DND-41 (cell line): ENCODE data around the gene ADIPOQ.
"Not testable (repeated sequence)": the region's sequence is repeated elsewhere in the genome, so short reads cannot be mapped to it uniquely, and the experiment has no call there.

Experiments used
- ATAC-seq: fragments of 200-7000 bp; cut with Tn5 transposase; 3 replicates; pipeline ENCODE4 v1.9.1; 2021; ENCODE audit warnings: low read depth; ENCODE audit not compliant: insufficient read depth
- DNase-seq: peaks from one replicate; pipeline ENCODE4 v3.0.0-alpha.2; 2020
- H2AFZ ChIP-seq: 2 replicates; pipeline ENCODE4 v1.6.0; 2012; ENCODE audit warnings: low read depth, low read length
- H3K27ac ChIP-seq: 2 replicates; pipeline ENCODE4 v1.5.1; 2012; ENCODE audit warnings: low read length, inconsistent platforms
- H3K27me3 ChIP-seq: fragments of 200-600 bp; sonication (generic); 2 replicates; pipeline ENCODE4 v1.6.0; 2012; ENCODE audit warnings: low read length, mild to moderate bottlenecking, inconsistent platforms; ENCODE audit not compliant: insufficient read depth, poor library complexity
- H3K36me3 ChIP-seq: 2 replicates; pipeline ENCODE4 v1.5.1; 2012; ENCODE audit warnings: low read length, inconsistent platforms; ENCODE audit not compliant: insufficient read depth
- H3K4me1 ChIP-seq: 2 replicates; pipeline ENCODE4 v1.5.1; 2012; ENCODE audit warnings: mild to moderate bottlenecking, low read length; ENCODE audit not compliant: insufficient read depth
- H3K4me2 ChIP-seq: 2 replicates; pipeline ENCODE4 v1.6.0; 2012; ENCODE audit warnings: mild to moderate bottlenecking, moderate library complexity, low read length, inconsistent platforms; ENCODE audit not compliant: insufficient read depth
- H3K4me3 ChIP-seq, 2 experiments: fragments of 200-600 bp in 1 of 2; shearing (Covaris generic) in 1 of 2; 2 replicates each; pipeline ENCODE4 v1.5.1; 2012 to 2016; ENCODE audit warnings: inconsistent platforms in 2 of 2, low read length in 2 of 2, mild to moderate bottlenecking in 2 of 2, low read depth in 1 of 2, moderate library complexity in 1 of 2
- H3K79me2 ChIP-seq: 2 replicates; pipeline ENCODE4 v1.6.0; 2012; ENCODE audit warnings: low read length, inconsistent platforms; ENCODE audit not compliant: insufficient read depth
- H3K9ac ChIP-seq: 2 replicates; pipeline ENCODE4 v1.6.0; 2012; ENCODE audit warnings: low read depth, mild to moderate bottlenecking, inconsistent platforms, low read length, moderate library complexity
- H3K9me3 ChIP-seq: 2 replicates; pipeline ENCODE4 v1.5.1; 2012; ENCODE audit warnings: low read length, moderate library complexity, mild to moderate bottlenecking, inconsistent platforms; ENCODE audit not compliant: insufficient read depth, severe bottlenecking
- H4K20me1 ChIP-seq: 2 replicates; pipeline ENCODE4 v1.6.0; 2012; ENCODE audit warnings: low read length; ENCODE audit not compliant: insufficient read depth
- CTCF ChIP-seq: IDR thresholded peaks from 2 replicates; pipeline ENCODE4 v1.5.1; 2012; ENCODE audit warnings: borderline replicate concordance, low read length, moderate library complexity, mild to moderate bottlenecking; ENCODE audit not compliant: poor library complexity, severe bottlenecking; ENCODE audit errors: extremely low read depth
- EZH2 ChIP-seq: IDR thresholded peaks from 3 replicates; pipeline ENCODE4 v1.6.1; 2012; ENCODE audit warnings: borderline replicate concordance, low read depth, mild to moderate bottlenecking, moderate library complexity, low read length, inconsistent platforms; ENCODE audit not compliant: severe bottlenecking

Gene ADIPOQ

GRCh38 chr3:186810336-186810996, 32.0 kb upstream of the ADIPOQ start:
- peaks cover 22% of the 10 kb centered on the region for H3K4me1 ChIP-seq
- H2AFZ ChIP-seq = no peak overlapping the region
- no peak for TF ChIP-seq EZH2
- TF ChIP-seq CTCF = no peak
- peaks cover 17% of the 10 kb centered on the region for H3K79me2 ChIP-seq
- H3K9ac ChIP-seq = no peak overlapping the region
- H4K20me1 ChIP-seq = no peaks in the 10 kb centered on the region
- no peak for DNase-seq
- H3K4me2 ChIP-seq = no peak overlapping the region
- H3K36me3 ChIP-seq = peaks cover 1% of the 10 kb centered on the region; the same call in 1 of the 2 replicates
- peaks cover 3% of the 10 kb centered on the region for H3K27me3 ChIP-seq
- no peak for ATAC-seq
- H3K4me3 ChIP-seq = no peak overlapping the region
- no peaks in the 10 kb centered on the region for H3K9me3 ChIP-seq
- no peak overlapping the region for H3K27ac ChIP-seq

- H3K27ac ChIP-seq, H4K20me1 ChIP-seq, H3K27me3 ChIP-seq, H3K9ac ChIP-seq, H3K9me3 ChIP-seq, H3K79me2 ChIP-seq, H2AFZ ChIP-seq, H3K36me3 ChIP-seq, H3K4me3 ChIP-seq, DNase-seq, ATAC-seq, H3K4me2 ChIP-seq: not testable (repeated sequence)
- H3K4me1 ChIP-seq = peaks cover 22% of the 10 kb centered on the region
Measured at GRCh38 chr3:186811313-186811712, 31.2 kb upstream of the ADIPOQ start.

GRCh38 chr3:186814100-186814499, 28.4 kb upstream of the ADIPOQ start:
- Histone ChIP-seq H3K4me3 (no peak overlapping the region), H3K9ac (no peak overlapping the region), H3K27ac (no peak overlapping the region), H3K79me2 (no peaks in the 10 kb centered on the region), H2AFZ (no peak overlapping the region), H3K27me3 (peaks cover 3% of the 10 kb centered on the region), H3K9me3 (no peaks in the 10 kb centered on the region), H3K4me2 (no peak overlapping the region), H4K20me1 (no peaks in the 10 kb centered on the region), H3K36me3 (no peaks in the 10 kb centered on the region), H3K4me1 (0 out of 2 replicates have a peak, but pooled peaks cover 6% of the 10 kb centered on the region)
- ATAC-seq (no peak), DNase-seq (no peak)
- TF ChIP-seq EZH2 (no peak), CTCF (no peak)

- DNase-seq (no peak), ATAC-seq (peak; percentile 72)
- Histone ChIP-seq H3K9ac (no peak overlapping the region), H3K4me2 (no peak overlapping the region), H2AFZ (no peak overlapping the region), H3K79me2 (no peaks in the 10 kb centered on the region), H3K27me3 (peaks cover 3% of the 10 kb centered on the region), H3K4me3 (no peak overlapping the region), H3K4me1 (0 out of 2 replicates have a peak, but pooled peaks cover 6% of the 10 kb centered on the region), H3K27ac (no peak overlapping the region), H3K36me3 (no peaks in the 10 kb centered on the region), H4K20me1 (no peaks in the 10 kb centered on the region), H3K9me3 (no peaks in the 10 kb centered on the region)
- TF ChIP-seq EZH2 = no peak
- TF ChIP-seq CTCF = no peak
Measured at GRCh38 chr3:186815435-186815834, 27.1 kb upstream of the ADIPOQ start.
